Muscle of leg (tissue), 11 donors: Measurements from ENCODE around the gene TXN2. TPM values are rescaled to one million over a fixed set of nuclear protein-coding genes. Genes with fewer than 3 reads are reported as not detected.
A peak's percentile ranks its signal among the peaks of the same experiment; 100 is the strongest.

Experiments
- DNase-seq: peaks from one replicate; pipeline ENCODE4 v3.0.0; 2013
- H3K27ac ChIP-seq: one replicate; pipeline ENCODE4 v1.5.1; 2013; ENCODE audit warnings: mild to moderate bottlenecking, low read length, control low read depth
- H3K27me3 ChIP-seq: one replicate; pipeline ENCODE4 v1.6.1; 2013; ENCODE audit warnings: low read length; ENCODE audit not compliant: control insufficient read depth, insufficient read depth
- H3K36me3 ChIP-seq: one replicate; pipeline ENCODE4 v1.6.1; 2013; ENCODE audit warnings: low read length; ENCODE audit not compliant: control insufficient read depth, insufficient read depth
- H3K4me1 ChIP-seq: one replicate; pipeline ENCODE4 v1.6.1; 2013; ENCODE audit warnings: low read length; ENCODE audit not compliant: control insufficient read depth, insufficient read depth
- H3K4me3 ChIP-seq: one replicate; pipeline ENCODE4 v1.5.1; 2013; ENCODE audit warnings: low read length, control low read depth
- H3K9me3 ChIP-seq: replicated peaks from 2 replicates; pipeline ENCODE4 v1.6.1; 2013; ENCODE audit warnings: low read depth, low read length; ENCODE audit not compliant: control insufficient read depth
- WGBS: methylation state at CpG from one replicate; pipeline ENCODE4 v1.1.5; 2013; ENCODE audit warnings: missing lambda C conversion rate; ENCODE audit not compliant: insufficient coverage; 5-methylcytosine and 5-hydroxymethylcytosine counted together
- polyA plus RNA-seq, 8 donors: library from polyadenylated mRNA; unstranded; fragments of 120-200 nt; gene quantifications; one replicate each; pipeline versions ENCODE4 v1.2.1 to v1.2.3, GENCODE V29; 2013; ENCODE audit warnings: inconsistent platforms in 1 of 8, low replicate concordance in 1 of 8; ENCODE audit not compliant: insufficient read length in 8 of 8, insufficient read depth in 1 of 8
- total RNA-seq: library from RNA; stranded (reverse); fragments of 120-200 nt; gene quantifications from one replicate; pipeline ENCODE4 v1.2.4, GENCODE V29; 2013

The TXN2 gene
- total and polyA plus RNA-seq, 9 donors: 25.5 to 127 (median 115) TPM

GRCh38 chr22:36419177-36419911 lies 62.1 kb downstream of the TXN2 start:
- Histone ChIP-seq H3K27ac (peak overlapping the region; percentile 62), H3K9me3 (no peaks in the 10 kb centered on the region), H3K36me3 (no peaks in the 10 kb centered on the region), H3K4me3 (no peak overlapping the region), H3K4me1 (peaks cover 12% of the 10 kb centered on the region), H3K27me3 (no peaks in the 10 kb centered on the region)
- WGBS: 4% methylated on average over 7 of the region's 13 CpGs
- peak; percentile 64 for DNase-seq

DNA sequence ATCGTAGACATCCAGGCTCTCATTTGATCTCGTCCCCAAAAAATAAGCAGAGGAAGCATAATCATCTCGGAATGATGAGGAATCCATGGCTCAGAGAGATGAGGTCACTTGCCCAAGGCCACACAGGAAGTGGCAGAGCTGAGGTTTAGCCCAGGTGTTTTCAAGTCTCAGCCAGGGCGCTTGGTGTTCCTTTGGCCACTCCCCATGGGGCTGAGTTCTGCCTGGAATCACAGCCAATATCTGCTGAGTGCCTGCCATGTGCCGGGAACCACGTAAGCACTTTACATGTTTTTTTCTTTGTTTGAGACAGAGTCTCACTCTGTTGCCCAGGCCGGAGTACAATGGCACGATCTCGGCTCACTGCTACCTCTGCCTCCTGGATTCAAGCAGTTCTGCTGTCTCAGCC lies 64.2 kb downstream of the TXN2 start:
- Histone ChIP-seq H3K9me3 (no peaks in the 10 kb centered on the region), H3K36me3 (no peaks in the 10 kb centered on the region), H3K27me3 (no peaks in the 10 kb centered on the region), H3K27ac (no peak overlapping the region), H3K4me1 (peaks cover 12% of the 10 kb centered on the region), H3K4me3 (no peak overlapping the region)
- WGBS: 52% methylated on average over 9 of the region's 9 CpGs
- DNase-seq: no peak

Other genes starting within 250 kb of the TXN2 start
- 16.9 TPM for gene APOL2, start 242.1 kb downstream of the TXN2 start, total RNA-seq
- gene APOL2, start 242.1 kb downstream of the TXN2 start, polyA plus RNA-seq: 10 to 100 TPM; 15.9 to 23.8 (median 19.5) TPM
- 2.3 TPM for gene APOL1, start 228.5 kb downstream of the TXN2 start, total RNA-seq
- gene APOL1, start 228.5 kb downstream of the TXN2 start, polyA plus RNA-seq: 1 to 10 TPM; 3.4 to 6.7 (median 4.0) TPM
- 61.9 TPM for gene MYH9, start 93.7 kb downstream of the TXN2 start, total RNA-seq
- 100 to 1,000 TPM in 7 of 8 donors, 10 to 100 TPM in 1; 85.0 to 160 (median 124) TPM for gene MYH9, start 93.7 kb downstream of the TXN2 start, polyA plus RNA-seq
- gene FOXRED2, start 25.4 kb upstream of the TXN2 start, total RNA-seq: 11.1 TPM
- gene FOXRED2, start 25.4 kb upstream of the TXN2 start, polyA plus RNA-seq: 10 to 100 TPM; 16.3 to 24.5 (median 17.9) TPM
- gene EIF3D, start 47.5 kb upstream of the TXN2 start, total RNA-seq: 170 TPM
- 100 to 1,000 TPM; 174 to 214 (median 194) TPM for gene EIF3D, start 47.5 kb upstream of the TXN2 start, polyA plus RNA-seq
- 0.04 TPM for gene CACNG2, start 222.1 kb upstream of the TXN2 start, total RNA-seq
- under 1 TPM in 3 of 8 donors, not detected in 5; 0.07 to 0.14 (median 0.11) TPM for gene CACNG2, start 222.1 kb upstream of the TXN2 start, polyA plus RNA-seq